Neural progenitor cell (in vitro differentiated cells): ENCODE measurements around the gene FAM83G. TPM values are rescaled to one million over a fixed set of nuclear protein-coding genes. Genes with fewer than 3 reads are reported as not detected.

Source experiments
- DNase-seq: peaks from one replicate; pipeline ENCODE4 v3.0.0-alpha.2; 2016; ENCODE audit warnings: low spot score
- H2AFZ ChIP-seq: fragments of 200-600 bp; sonication (generic); replicated peaks from 2 replicates; pipeline ENCODE4 v1.6.1; 2016; ENCODE audit warnings: antibody characterized with exemption
- H3F3A ChIP-seq: fragments of 200-600 bp; sonication (generic); 2 replicates; pipeline ENCODE4 v1.6.1; 2016; ENCODE audit warnings: antibody characterized with exemption, low read depth
- H3K27ac ChIP-seq: fragments of 200-600 bp; sonication (generic); 2 replicates; pipeline ENCODE4 v1.5.1; 2016; ENCODE audit warnings: mild to moderate bottlenecking
- H3K27me3 ChIP-seq: fragments of 200-600 bp; sonication (generic); 2 replicates; pipeline ENCODE4 v1.6.1; 2016; ENCODE audit warnings: mild to moderate bottlenecking, moderate library complexity
- H3K36me3 ChIP-seq: fragments of 200-600 bp; sonication (generic); 2 replicates; pipeline ENCODE4 v1.5.1; 2016
- H3K4me1 ChIP-seq: fragments of 200-600 bp; sonication (generic); 2 replicates; pipeline ENCODE4 v1.6.1; 2016; ENCODE audit warnings: mixed run types
- H3K4me2 ChIP-seq: fragments of 200-600 bp; sonication (generic); 2 replicates; pipeline ENCODE4 v1.6.1; 2016
- H3K4me3 ChIP-seq: fragments of 200-600 bp; sonication (generic); 2 replicates; pipeline ENCODE4 v1.5.1; 2016
- H3K79me2 ChIP-seq: fragments of 200-600 bp; sonication (generic); 2 replicates; pipeline ENCODE4 v1.6.1; 2016; ENCODE audit warnings: low read depth
- H3K9ac ChIP-seq: fragments of 200-600 bp; sonication (generic); 2 replicates; pipeline ENCODE4 v1.6.1; 2016
- H3K9me3 ChIP-seq: fragments of 200-600 bp; sonication (generic); 2 replicates; pipeline ENCODE4 v1.5.1; 2016; ENCODE audit warnings: low read depth
- H4K20me1 ChIP-seq: fragments of 200-600 bp; sonication (generic); 2 replicates; pipeline ENCODE4 v1.6.1; 2016; ENCODE audit warnings: low read depth
- H3K27ac Mint-ChIP-seq: 3 replicates; pipeline ENCODE4 v1.8.0; 2021; ENCODE audit warnings: mixed read lengths
- H3K27me3 Mint-ChIP-seq: 2 replicates; pipeline ENCODE4 v1.8.0; 2022; ENCODE audit warnings: low read depth, mild to moderate bottlenecking, inconsistent platforms, moderate library complexity, mixed read lengths; ENCODE audit not compliant: insufficient read depth
- H3K36me3 Mint-ChIP-seq: 3 replicates; pipeline ENCODE4 v1.8.0; 2021; ENCODE audit warnings: mixed read lengths
- H3K4me1 Mint-ChIP-seq: 3 replicates; pipeline ENCODE4 v1.8.0; 2021; ENCODE audit warnings: mixed read lengths
- H3K4me3 Mint-ChIP-seq: 3 replicates; pipeline ENCODE4 v1.8.0; 2021; ENCODE audit warnings: mild to moderate bottlenecking, moderate library complexity, mixed read lengths
- H3K9me3 Mint-ChIP-seq: 3 replicates; pipeline ENCODE4 v1.8.0; 2020; ENCODE audit warnings: mixed read lengths
- CTCF ChIP-seq: fragments of 200-600 bp; sonication (generic); IDR thresholded peaks from 2 replicates; pipeline ENCODE4 v1.5.1; 2017; ENCODE audit warnings: antibody characterized with exemption, mild to moderate bottlenecking
- EZH2 ChIP-seq: fragments of 200-600 bp; sonication (generic); IDR thresholded peaks from 2 replicates; pipeline ENCODE4 v1.6.1; 2017; ENCODE audit warnings: antibody characterized with exemption, mild to moderate bottlenecking, moderate library complexity
- EZH2phosphoT487 ChIP-seq: fragments of 200-600 bp; sonication (generic); IDR thresholded peaks from 2 replicates; pipeline ENCODE4 v1.6.1; 2017; ENCODE audit warnings: antibody characterized with exemption
- total RNA-seq: library from RNA; depleted of rRNA; stranded (reverse); fragments of >200 nt; gene quantifications from 2 replicates; pipeline ENCODE4 v1.2.3, GENCODE V29; 2015; ENCODE audit warnings: low replicate concordance

Gene FAM83G
- total RNA-seq, 1 donor from 2014 or later: 9.9 TPM

DNA sequence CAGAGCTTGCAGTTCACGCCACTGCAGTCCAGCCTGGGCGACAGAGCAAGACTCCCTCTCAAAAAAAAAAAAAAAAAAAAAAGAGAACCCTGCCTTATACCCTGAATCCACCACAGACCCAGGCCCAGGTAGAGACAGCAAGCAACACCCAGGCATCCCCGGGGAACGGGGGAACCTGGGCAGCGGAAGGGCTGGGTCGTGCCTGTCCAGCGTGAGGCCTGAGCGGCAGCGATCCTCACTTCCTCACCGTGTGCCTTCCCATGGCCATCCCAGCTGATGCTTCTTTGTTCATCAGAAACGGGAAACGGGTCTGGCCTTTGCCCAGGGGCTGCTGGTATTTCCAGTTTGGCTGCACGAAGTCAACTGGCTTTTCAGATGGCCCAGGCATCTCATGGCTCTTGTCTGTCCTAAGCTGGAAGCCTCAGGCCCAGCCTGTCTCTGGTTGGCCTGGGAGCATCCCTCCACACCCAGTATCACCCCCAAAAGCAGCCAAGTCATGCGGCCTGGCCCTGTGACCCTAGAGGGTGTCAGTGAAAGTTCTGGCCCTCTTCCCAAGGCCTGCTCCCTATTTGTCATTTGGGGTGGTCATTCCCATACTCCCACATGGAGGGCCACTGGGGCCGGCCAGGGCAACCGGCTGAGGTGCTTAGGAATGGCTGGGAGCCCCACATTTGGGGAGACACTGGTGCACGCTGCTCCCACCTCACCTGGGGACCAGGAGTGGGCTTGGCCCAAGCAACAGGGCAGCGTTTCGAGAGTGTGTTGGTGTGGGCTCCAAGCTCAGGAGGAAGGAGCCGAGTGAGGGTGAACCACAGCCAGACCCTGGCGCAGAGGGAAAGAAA is 20.1 kb downstream of the FAM83G start:
- no peak overlapping the region for H2AFZ ChIP-seq
- peaks cover 20% of the 10 kb centered on the region for H3K4me1 Mint-ChIP-seq
- H3K27ac ChIP-seq: no peak overlapping the region
- no peak overlapping the region for H3K4me3 ChIP-seq
- no peak overlapping the region for H3K4me3 Mint-ChIP-seq
- no peak overlapping the region for H3K27ac Mint-ChIP-seq
- peaks cover 2% of the 10 kb centered on the region for H3K27me3 Mint-ChIP-seq
- H3K9me3 Mint-ChIP-seq: no peaks in the 10 kb centered on the region
- DNase-seq: no peak
- no peaks in the 10 kb centered on the region for H3K79me2 ChIP-seq
- H3K36me3 Mint-ChIP-seq: no peaks in the 10 kb centered on the region
- no peaks in the 10 kb centered on the region for H3F3A ChIP-seq
- H3K9ac ChIP-seq: no peak overlapping the region
- peaks cover 19% of the 10 kb centered on the region for H4K20me1 ChIP-seq
- peaks cover 16% of the 10 kb centered on the region for H3K4me1 ChIP-seq
- H3K36me3 ChIP-seq: no peaks in the 10 kb centered on the region
- H3K9me3 ChIP-seq: no peaks in the 10 kb centered on the region
- no peak for TF ChIP-seq EZH2
- no peak for TF ChIP-seq CTCF
- no peak for TF ChIP-seq EZH2phosphoT487
- no peak overlapping the region for H3K4me2 ChIP-seq
- no peaks in the 10 kb centered on the region for H3K27me3 ChIP-seq

DNA sequence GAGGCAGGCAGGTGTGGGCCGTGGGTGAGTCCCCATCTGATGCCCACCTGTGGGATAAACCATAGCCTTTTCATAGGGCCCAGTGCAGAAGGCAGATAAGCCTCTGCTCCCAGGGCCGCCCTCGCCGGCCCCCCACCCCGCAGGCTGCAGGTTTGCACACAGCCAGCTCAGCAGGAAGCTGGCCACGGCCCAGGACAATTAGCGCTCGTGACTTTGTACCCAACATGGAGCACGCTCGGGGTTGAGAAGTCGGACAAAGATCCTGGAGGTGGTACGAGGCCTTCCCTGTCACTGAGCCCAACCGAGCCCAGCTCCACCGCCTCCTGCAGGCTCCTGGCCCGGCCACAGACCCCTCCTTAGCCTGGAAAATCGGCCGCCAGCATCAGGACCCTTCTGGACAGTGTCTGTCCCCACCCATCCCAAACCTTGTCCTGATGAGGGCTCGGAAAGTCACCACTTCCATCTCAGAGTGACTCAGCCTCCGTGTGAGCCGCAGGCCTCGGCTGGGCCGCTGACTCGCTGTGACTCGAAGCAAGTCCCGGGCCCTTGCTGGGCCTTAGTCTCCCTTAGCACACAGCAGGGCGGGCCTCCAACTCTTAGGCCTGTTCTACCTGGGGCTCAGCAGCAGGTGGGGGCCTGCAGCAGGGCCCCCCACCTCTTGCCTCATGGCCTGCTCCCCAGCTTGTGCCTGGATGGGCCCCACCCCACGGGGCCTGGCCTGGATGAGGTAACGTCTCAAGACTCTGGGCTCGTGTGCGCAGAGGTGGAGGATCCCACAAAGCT is 22.7 kb downstream of the FAM83G start:
- H3K27ac ChIP-seq: peak overlapping the region; percentile 53
- Mint-ChIP-seq H3K27me3 (peaks cover 2% of the 10 kb centered on the region), H3K36me3 (no peaks in the 10 kb centered on the region), H3K27ac (no peak overlapping the region), H3K4me1 (peaks cover 23% of the 10 kb centered on the region), H3K4me3 (no peak overlapping the region), H3K9me3 (no peaks in the 10 kb centered on the region)
- no peaks in the 10 kb centered on the region for H3F3A ChIP-seq
- peaks cover 23% of the 10 kb centered on the region for H4K20me1 ChIP-seq
- peak overlapping the region; percentile 23 for H3K4me2 ChIP-seq
- H2AFZ ChIP-seq: no peak overlapping the region
- H3K36me3 ChIP-seq: no peaks in the 10 kb centered on the region
- DNase-seq: peak; percentile 30
- H3K79me2 ChIP-seq: no peaks in the 10 kb centered on the region
- no peaks in the 10 kb centered on the region for H3K27me3 ChIP-seq
- no peak overlapping the region for H3K4me3 ChIP-seq
- no peak overlapping the region for H3K9ac ChIP-seq
- TF ChIP-seq EZH2phosphoT487 (no peak), EZH2 (no peak), CTCF (no peak)
- H3K9me3 ChIP-seq: no peaks in the 10 kb centered on the region
- H3K4me1 ChIP-seq: peaks cover 16% of the 10 kb centered on the region

GRCh38 chr17:18981335-18981641 is 23.3 kb downstream of the FAM83G start:
- DNase-seq: no peak
- Histone ChIP-seq H3K79me2 (no peaks in the 10 kb centered on the region), H3K4me1 (peaks cover 16% of the 10 kb centered on the region), H3K36me3 (no peaks in the 10 kb centered on the region), H3K4me2 (peak overlapping the region; percentile 23), H4K20me1 (peaks cover 23% of the 10 kb centered on the region), H3K27ac (peak overlapping the region; percentile 53), H3K27me3 (no peaks in the 10 kb centered on the region), H2AFZ (no peak overlapping the region), H3K9me3 (no peaks in the 10 kb centered on the region), H3F3A (no peaks in the 10 kb centered on the region), H3K9ac (no peak overlapping the region), H3K4me3 (no peak overlapping the region)
- Mint-ChIP-seq H3K9me3 (no peaks in the 10 kb centered on the region), H3K36me3 (no peaks in the 10 kb centered on the region), H3K4me3 (no peak overlapping the region), H3K27ac (no peak overlapping the region), H3K27me3 (peaks cover 2% of the 10 kb centered on the region), H3K4me1 (peaks cover 23% of the 10 kb centered on the region)
- TF ChIP-seq CTCF: no peak
- no peak for TF ChIP-seq EZH2phosphoT487
- no peak for TF ChIP-seq EZH2
